GM12875 (cell line): ENCODE results near the gene PPM1F.

ENCODE experiments used
- H3K4me3 ChIP-seq: one replicate; pipeline ENCODE4 v1.5.1; 2011; ENCODE audit warnings: low read depth, low read length, control low read depth
- CTCF ChIP-seq: IDR thresholded peaks from 2 replicates; pipeline ENCODE4 v1.5.1; 2011; ENCODE audit warnings: low read depth, mild to moderate bottlenecking, control low read depth, inconsistent platforms, low read length, moderate library complexity, borderline replicate concordance; ENCODE audit not compliant: insufficient read depth

PPM1F gene

DNA sequence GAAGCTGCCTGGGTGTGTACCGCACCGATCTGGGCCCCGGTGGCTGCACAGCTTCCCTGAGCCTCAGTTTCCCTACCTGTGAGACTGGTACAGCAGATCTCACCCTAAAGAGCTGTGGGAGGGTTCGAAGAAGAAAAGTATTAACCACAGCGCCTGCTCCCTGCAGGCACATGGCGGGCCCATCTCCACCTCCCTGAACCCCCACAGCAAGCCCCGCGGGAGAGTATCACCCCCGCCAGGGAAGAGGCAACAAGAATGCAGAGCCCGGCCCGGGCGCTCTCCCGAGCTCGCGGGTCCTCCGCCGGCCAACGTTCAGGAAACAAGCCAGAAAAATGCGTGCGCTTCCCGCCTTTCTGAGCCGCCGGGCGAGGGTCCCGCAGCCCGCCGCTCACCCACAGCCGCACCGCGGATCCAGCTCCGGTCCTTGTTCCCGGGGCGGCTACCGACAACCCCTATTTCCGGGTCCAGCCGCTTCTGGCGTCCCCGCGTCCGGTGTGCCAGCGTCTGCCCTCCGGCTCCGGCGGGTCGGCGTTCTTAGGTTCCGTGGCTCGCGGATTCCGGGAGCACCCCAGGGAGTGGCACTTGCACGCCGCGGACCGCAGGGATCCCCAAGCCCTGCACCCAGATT, 29.8 kb upstream of the PPM1F start, which contains the start of gene TOP3B:
TSS of gene TOP3B (minus strand) at position 450 of the 628 bp plus-strand sequence. CDS start 7,078 bp downstream, outside the sequence.
- H3K4me3 ChIP-seq, result peak within 1 kb of the TSS; percentile 93
- TF ChIP-seq CTCF, result no peak

DNA sequence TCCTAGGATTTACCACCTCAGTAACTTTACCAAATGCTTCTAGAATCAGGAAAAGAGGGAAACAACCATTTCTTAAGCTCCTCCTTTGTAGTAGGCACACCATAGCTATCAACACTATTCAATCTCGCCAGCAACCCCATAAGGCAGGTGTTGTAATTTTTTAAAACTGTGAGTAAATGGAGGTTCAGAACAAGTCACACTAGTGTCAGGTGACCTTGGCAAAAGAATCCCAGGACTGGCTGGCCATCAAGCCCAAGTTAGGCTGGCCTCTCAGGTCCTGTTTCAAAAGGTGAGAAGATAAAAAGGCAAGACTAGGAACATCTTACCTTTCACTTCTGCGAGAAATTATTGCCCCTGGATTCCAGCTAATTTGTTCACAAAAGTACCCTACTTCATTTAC, 29.2 kb upstream of the PPM1F start:
- H3K4me3 ChIP-seq, result peak overlapping the region; percentile 93
- no peak for TF ChIP-seq CTCF

GRCh38 chr22:21980547-21980946, 27.9 kb upstream of the PPM1F start:
- H3K4me3 ChIP-seq, result no peak overlapping the region
- no peak for TF ChIP-seq CTCF

GRCh38 chr22:21978564-21979386, 26.1 kb upstream of the PPM1F start:
- no peak for TF ChIP-seq CTCF
- no peak overlapping the region for H3K4me3 ChIP-seq

- H3K4me3 ChIP-seq, result no peak overlapping the region
- no peak for TF ChIP-seq CTCF
These were observed 25.2 kb upstream of the PPM1F start for GRCh38 chr22:21977814-21978213.

DNA sequence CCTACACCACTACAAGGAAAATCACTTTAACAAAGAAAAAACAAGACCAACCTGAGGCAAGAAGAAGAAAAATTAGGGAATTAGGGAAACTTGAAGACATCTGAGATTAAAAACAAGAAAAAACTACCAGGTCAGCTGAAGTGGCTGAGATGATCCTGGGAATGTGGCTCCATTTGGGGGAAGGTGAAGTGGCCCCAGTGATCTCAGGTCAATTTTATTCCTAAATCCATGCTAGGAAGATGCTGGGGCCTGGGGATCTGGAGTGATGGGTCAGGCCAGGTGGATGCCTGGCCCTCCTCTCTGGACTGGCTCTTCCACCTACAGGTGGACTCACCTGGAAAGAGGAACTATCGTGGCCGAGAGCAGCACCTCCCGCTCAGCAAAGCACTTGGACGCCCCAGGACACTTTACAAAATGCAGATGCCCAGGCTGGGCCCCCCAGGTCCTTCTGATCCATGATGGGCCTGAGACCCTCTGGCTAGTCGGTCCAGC, 23.3 kb upstream of the PPM1F start:
- TF ChIP-seq CTCF, result no peak
- H3K4me3 ChIP-seq, result no peak overlapping the region
